ENCODE data around the gene PTPRG.

Gene PTPRG

DNA sequence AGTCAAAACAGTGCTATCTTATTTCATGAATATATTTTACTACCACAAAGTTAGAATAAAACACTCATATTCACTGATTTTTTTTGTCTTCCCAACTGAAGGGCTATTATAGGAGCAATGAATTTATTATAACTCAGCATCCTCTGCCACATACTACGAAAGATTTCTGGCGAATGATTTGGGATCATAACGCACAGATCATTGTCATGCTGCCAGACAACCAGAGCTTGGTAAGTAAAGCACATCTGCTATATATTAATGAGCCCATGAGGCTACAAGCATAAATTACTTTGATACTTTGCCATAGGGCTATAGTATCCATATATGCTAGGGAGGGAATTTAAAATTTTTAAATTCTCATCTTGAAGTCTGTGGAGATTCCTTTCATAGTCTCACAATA, 716.1 kb downstream of the PTPRG start:
- in situ Hi-C loops (cut with MboI; ENCODE audit: low sequenced_read_pairs): no loop called here

DNA sequence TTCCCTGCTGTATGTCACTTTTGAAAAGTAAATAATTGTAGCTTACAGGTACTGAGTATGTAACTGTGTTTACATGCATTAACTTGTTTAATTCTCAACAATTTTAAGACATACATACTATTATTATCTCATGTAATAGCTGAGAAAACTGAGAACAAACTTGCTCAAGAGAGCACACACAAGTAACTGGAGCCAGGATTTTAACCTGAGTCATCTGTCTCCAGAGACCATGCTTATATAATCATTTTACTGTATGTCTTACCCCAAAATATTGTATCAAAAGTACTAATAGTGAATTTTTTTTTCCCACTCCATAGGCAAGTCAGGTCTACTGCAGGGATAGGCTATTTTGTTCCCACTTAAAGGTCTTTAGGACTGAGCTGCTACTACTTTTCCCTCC, 716.6 kb downstream of the PTPRG start:
- in situ Hi-C loops (cut with MboI; ENCODE audit: low sequenced_read_pairs): no loop called here

DNA sequence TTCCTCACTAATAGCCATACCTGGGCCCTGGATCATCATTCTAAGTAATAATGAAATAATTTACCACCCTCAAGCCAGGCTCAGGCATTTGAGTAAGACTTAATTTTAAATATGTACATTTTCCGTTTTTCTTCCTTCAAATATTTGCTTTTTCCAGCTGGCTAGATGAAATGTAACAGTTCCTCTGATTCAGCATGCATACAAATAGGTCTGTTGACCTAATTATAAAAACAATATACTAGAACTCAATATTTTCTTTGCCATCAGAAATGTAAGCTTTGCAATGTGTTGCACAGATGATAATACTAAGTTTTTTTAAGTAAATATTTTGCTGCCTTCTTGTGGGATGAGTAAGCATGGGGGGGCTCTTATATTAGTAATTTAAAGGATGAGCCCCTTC, 720.4 kb downstream of the PTPRG start:
- in situ Hi-C loops (cut with MboI; ENCODE audit: low sequenced_read_pairs): no loop called here

DNA sequence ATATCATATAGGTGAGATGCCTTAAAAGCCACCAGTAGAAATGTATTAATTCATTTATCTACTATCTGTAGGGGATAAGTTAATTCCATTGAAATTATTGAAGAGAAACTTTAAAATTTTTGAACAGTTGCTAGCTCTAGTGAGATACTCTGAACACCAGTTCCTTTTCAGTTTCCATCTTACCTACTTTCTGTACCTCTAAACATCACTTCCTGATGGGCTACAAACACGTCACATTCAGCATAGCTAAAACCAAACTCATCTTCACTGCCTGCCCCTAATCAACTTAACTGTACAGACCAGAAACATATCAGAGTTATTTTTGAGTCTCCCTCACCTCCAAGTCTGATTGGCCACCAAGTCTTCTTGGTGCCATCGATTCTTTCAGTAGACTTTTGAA, 723.1 kb downstream of the PTPRG start:
- in situ Hi-C loops (cut with MboI; ENCODE audit: low sequenced_read_pairs): no loop called here

DNA sequence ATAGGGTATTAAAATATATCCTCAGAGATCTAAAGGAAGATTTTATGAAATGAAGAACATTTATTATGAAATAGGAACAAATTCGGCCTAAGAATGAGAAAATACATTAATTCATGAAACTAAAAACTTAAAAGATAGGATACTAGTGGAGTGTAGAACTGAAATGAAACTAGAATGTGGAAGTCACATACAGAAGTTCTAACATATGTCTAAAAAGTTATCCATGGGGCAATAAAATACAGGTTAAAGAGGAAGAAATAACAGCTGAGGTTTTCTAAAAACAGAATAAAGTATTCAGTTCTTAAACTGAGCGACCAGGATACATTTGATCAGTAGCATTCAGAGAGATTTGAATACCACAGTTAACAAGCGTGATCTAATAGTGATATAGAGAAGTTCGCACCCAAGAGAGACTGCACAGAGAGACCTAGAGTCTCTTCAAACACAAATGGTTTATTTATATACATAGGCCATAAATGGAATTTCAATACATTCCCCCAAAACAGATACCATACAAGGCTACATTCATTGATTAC, 726.1 kb downstream of the PTPRG start:
- in situ Hi-C loops (cut with MboI; ENCODE audit: low sequenced_read_pairs): no loop called here

DNA sequence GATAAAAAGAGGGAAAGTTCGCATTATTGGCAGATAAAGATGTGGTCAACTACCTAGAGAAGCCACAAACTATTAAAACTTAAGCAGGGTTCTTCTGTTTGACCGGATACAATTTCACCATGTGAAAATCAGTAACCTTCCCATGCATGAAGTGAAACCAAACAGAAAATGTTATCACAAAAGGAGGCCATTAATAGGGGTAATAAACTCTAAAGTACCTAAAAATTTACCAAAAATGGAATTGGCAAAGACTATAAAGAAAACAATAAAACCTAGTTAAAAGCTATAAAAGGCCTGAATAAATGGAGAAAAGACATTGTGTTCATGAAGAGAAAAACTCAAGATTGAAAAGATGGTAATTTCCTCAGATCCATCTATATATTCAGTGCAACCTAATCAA, 728.6 kb downstream of the PTPRG start:
- in situ Hi-C loops (cut with MboI; ENCODE audit: low sequenced_read_pairs): no loop called here

DNA sequence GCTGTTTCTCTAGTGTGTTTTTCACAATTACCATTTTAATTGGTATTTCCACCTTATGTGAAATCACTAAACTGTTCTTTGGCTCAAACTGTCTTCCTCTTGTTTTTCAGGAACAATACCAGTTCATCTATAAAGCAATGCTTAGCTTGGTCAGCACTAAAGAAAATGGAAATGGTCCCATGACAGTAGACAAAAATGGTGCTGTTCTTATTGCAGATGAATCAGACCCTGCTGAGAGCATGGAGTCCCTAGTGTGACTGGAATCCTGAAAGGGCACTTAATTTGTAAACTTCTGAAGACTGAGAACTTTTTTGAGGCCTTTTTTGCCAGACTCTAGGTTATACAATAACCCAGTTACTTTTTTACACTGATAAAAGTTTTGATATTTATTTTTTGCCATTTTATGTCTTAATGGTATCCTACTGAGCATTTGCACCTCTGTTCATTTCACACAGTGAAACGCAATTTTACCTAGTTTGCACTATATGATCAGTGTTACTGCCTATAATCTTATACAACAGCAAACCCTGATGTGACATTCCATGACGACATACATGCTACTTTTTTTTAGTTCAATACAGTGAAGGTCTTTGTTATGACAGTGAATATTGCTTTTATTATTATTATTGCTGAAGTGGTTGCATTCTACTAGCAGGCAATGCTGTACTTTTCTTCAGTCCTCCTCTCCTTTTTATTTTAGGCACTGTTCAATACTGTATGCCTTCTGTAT, 731.8 kb downstream of the PTPRG start:
- in situ Hi-C loops (cut with MboI; ENCODE audit: low sequenced_read_pairs): no loop called here

DNA sequence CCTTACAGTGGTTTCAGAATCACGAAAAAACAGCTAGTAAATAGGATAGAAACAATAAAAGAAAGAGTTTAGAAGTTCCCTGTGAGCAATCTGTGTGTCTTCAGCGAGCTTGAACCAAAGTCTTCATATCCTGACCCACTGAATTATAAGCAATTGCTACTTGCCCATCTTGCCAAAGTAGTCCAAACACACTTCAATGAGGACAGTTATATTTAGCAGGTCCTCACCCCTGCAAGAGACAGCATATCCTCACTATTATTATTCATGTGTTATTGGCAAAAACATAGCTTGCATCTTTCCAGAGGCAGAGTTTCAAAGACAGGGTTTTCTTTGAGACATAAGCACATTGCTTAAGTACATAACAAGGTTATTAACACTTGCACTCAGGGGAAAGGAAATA, 734.2 kb downstream of the PTPRG start:
- in situ Hi-C loops (cut with MboI; ENCODE audit: low sequenced_read_pairs): no loop called here

DNA sequence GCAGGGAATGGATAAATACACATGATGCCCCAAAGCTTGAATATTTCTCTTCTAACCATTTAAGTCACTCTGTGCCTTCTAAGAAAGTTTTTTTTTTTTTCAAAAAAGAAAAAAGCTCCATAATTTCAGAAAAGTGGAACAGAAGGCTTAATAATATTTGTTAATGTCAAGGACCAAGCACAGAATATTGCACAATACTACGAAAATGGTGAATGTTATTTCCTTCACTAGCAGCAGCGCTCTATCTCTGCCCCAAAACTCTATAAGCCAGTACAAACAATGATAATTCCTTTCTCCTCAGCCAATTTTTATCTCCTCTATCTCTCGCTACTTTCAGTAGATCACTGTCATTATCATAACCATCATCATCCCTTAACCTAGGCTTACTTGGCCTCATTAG, 739.2 kb downstream of the PTPRG start:
- in situ Hi-C loops (cut with MboI; ENCODE audit: low sequenced_read_pairs): no loop called here

DNA sequence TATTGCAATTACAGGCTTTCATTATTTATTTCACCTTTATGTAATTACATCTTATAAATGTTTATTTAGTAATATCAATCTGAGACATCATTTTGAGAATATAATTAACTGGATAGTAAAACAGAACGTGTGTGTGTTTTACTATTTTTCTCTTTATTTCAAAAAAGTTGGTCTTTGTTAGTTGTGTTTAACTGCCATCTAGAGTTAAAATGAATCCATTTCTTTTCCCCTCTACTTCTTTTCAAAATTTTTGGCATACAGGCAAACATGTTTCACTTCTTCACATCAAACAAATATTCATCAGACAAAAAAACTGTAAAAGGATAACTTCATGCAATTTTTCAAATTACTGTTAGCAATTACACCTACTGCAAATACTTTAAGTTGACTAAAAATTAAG, 750.8 kb downstream of the PTPRG start:
- in situ Hi-C loops (cut with MboI; ENCODE audit: low sequenced_read_pairs): no loop called here

DNA sequence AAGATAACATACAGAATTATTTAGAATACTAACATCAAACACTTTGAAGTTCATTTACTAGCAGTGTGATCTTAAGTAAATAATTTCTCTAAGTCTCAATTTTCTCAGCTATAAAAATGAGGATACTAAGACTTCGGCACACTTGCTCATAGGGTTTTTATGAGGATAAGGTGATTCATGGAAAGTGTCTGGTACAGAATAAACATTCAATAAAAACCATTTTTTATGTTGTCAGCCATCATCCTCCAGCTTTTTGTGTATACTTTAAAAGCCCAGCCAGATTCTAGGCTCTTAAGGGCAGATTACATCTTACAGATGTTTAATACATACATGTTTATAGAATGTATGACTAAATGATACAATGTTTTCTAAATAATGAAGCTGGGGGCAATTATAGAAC, 755.2 kb downstream of the PTPRG start:
- in situ Hi-C loops (cut with MboI; ENCODE audit: low sequenced_read_pairs): no loop called here

DNA sequence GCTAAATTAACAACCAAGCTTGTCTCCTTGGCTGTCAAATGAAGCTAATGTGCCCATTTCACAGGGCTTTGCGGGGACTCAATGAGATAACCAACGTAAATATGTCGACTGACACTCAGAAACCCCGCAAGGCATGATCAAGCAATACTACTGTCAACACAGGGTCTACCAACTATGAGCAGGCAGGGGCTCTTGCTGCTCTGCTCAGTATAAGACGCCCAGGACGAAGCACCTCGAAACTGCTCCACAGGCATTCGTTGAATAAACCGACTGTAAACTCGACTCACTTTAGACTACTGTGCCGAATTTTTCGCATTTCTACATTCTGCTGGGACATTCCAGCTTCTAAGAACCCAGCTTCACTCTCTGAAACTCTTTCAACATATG, 757.0 kb downstream of the PTPRG start:
- in situ Hi-C loops (cut with MboI; ENCODE audit: low sequenced_read_pairs): no loop called here

DNA sequence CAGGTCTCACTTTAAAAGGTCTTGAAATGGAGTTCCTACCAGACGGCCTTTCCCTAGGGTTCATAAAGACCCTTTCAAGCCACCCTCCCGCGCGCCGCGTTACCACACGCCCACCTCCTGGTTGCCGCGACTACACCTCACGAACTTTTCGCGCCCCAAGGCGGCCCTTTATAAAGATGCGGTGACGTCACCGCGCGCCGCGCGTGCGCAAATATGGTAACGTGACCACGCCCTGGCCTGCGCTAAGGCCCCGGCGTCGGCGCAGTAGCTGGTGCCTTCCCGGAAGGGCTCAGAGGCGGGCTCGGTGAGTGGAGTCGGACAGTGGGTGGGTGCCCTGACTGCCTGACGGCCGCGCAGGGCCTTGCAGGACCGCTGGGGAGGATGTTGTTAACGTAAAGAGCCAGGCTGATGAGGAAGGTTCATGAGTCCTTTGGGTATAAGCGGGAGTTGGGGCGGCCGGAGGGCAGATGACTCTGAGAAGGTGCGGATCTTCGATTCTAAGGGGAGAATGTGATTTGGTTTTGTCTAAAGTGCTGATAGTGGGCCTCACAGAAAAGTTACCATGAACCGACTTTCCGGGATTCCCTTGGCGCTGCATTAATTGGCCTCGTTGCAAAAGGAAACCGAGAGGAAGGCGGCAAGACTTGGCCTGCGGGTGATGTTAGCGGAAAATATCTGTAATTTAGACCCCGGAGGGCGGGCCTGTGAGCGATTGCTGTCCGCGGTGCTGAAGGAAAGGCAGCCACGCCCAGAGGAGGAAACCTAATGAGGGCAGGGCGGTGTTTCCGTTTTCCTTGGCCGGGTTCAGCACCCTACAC, 757.6 kb downstream of the PTPRG start:
- in situ Hi-C loops (cut with MboI; ENCODE audit: low sequenced_read_pairs): no loop called here

DNA sequence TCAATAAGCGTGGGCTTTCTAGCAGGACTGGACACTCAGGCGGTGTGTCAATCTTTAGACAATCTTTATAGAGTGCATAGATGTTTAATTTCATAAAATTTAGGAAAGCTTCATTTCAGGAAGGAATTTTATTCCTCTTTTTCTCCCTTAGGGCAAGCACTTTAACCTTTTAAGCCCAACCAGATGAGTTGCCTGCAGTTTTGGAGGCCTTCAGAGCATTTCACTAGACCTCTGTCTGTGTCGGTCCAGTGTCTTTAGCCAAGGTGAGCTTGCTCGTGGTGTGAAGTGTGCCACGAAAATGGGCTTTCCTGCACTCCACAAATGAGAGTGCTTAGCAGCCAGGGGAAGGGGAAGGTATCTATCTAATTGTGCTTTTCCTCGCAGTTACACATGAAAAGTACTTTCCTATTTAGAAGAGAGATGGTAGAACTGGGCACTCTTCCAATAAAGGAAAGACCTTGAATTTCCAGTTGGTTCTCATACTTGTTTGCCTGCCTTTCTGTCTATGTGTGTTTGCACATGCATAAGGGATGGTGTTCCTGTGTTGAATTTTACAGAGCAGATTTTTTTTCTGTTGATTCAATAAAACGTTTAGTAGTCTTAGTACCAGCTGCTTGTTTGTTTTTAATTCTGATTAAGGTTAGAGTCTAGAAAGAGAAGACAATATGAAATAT, 758.3 kb downstream of the PTPRG start:
- in situ Hi-C loops (cut with MboI; ENCODE audit: low sequenced_read_pairs): no loop called here

DNA sequence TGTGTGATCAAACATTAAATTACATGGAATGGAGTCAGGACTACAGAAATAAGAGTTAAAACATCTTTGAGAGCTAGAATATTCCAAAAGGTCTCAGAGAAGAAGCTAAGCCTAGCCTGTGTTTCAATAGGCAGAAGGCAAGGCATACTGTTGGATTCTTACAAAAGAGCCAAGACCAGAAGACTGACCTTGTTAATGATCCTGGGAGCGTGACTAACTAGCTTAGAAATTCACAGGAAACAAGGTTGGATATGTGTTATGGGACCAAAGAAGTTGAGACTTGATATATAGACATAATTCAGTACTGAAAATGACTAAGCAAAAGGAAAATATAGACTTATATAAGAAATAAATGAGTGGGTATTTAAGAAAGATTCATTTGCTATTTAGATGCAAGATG, 761.9 kb downstream of the PTPRG start:
- in situ Hi-C loops (cut with MboI; ENCODE audit: low sequenced_read_pairs): no loop called here

DNA sequence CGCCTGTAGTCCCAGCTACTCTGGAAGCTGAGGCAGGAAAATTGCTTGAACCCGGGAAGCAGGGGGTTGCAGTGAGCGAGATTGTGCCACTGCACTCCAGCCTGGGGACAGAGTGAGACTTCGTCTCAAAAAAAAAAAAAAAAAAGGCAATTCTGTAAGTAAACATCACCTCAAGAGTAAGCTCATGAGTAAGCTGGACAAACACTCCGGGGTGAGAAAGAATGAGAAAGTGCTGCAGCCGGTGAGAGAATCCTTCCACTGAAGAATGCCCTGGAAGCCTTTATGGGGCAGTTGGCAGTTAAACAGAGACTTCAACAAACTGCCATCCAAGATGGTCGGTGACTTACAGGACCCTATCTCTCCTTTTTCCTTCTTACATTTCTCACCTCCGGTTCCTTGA, 764.5 kb downstream of the PTPRG start:
- in situ Hi-C loops (cut with MboI; ENCODE audit: low sequenced_read_pairs): no loop called here

DNA sequence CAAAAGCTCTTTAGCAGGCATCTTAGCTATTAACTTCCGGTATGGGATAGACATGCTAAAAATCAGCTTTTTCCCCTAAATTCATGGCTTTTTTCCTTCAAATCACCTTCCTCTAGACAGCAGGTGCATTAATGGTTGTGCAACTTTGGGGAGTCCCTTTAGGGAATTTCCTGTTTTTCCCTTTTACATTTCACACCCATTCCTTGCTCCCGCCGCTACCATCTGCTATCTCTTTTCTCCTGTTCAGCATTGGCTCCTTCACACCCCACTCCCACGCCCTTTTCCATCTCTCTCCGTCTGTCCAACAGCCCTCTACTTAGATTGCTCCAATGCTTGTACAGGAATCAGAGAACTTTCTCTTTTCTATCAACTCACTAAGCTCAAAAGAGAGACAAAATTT, 768.6 kb downstream of the PTPRG start:
- in situ Hi-C loops (cut with MboI; ENCODE audit: low sequenced_read_pairs): no loop called here

DNA sequence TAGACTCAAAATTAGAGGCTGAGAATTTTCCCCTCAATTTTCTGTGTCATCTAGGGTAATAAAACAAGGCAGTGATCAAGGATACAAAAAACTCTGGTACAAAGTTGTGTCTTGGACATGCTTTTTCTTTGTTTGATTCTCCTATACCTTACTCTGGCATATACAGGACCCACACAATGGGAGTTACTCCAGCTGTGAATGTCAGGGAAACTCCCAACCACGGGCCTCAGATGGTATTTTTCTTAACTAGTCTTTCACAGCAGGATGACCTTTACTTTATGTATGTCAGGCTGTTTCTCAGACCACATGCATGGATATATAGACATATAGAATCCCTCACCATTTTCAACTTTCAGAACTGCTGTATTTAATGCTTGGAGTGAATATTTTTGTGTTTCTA, 770.6 kb downstream of the PTPRG start:
- in situ Hi-C loops (cut with MboI; ENCODE audit: low sequenced_read_pairs): no loop called here

DNA sequence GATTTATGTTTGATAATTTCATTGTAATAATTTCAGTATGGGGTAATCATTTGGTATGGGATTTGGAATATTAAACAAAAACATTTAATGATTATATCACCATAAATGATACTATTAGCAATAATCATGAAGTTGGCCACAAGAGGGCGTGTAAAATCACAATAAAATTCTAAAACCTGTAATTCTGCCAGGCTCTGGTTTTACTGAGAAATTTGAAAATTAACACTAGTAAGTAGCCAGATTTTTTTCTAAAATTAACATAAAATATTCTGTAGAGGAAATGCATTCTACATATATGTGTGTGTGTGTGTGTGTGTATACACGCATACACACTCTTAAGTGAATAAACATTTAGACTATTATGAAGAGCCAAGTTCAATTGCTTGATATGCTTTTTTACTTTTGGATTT, 771.5 kb downstream of the PTPRG start:
- in situ Hi-C loops (cut with MboI; ENCODE audit: low sequenced_read_pairs): no loop called here

DNA sequence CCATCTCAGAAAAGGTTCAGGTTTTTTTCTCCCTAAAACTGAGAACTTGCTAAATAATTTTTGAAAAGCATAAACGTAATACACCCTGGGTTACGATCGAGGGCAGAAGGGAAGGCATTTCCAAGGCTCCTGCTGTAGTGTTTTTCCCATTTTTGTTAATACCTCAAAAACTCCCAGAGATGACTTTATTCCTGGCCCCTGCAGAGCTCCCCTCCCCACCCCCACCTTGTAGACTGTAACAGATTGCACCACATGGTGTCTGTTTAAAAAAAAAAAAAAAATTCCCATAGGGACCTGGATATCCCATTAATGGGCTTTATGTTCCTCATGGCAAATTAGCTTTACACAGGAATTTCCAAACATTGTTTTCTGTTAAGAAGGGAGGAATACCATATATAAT, 773.8 kb downstream of the PTPRG start:
- in situ Hi-C loops (cut with MboI; ENCODE audit: low sequenced_read_pairs): no loop called here

DNA sequence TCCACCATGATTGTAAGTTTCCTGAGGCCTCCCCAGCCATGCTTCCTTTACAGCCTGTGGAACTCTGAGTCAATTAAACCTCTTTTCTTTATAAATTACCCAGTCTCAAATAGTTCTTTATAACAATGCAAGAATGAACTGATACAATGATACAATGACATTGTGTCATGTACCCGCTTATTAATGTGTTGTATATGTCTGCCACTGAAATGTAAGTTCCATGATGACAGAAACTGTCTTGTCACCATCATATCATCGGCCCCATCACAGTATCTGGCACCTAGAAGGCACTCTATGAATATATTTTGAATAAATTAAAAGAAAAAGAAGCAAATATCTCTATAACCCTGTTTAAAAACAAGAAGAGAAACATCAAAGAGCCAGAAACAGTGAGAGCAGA, 782.4 kb downstream of the PTPRG start:
- in situ Hi-C loops (cut with MboI; ENCODE audit: low sequenced_read_pairs): no loop called here

Data from hTERT RPE-1 (cell line).